GM23338 (cell line): ENCODE data around the gene IGBP1. TPM values are rescaled to one million over a fixed set of nuclear protein-coding genes. Genes with fewer than 3 reads are reported as not detected.

Source experiments
- ATAC-seq: fragments of 200-7000 bp; cut with Tn5 transposase; 3 replicates; pipeline ENCODE4 v1.9.1; 2020
- DNase-seq: peaks from one replicate; pipeline ENCODE4 v3.0.0-alpha.2; 2015; ENCODE audit warnings: low spot score
- H2AFZ ChIP-seq: fragments of 200-600 bp; sonication (generic); 2 replicates; pipeline ENCODE4 v1.8.0; 2016; ENCODE audit warnings: antibody characterized with exemption, mild to moderate bottlenecking, moderate library complexity
- H3F3A ChIP-seq: fragments of 200-600 bp; sonication (generic); replicated peaks from 2 replicates; pipeline ENCODE4 v1.8.0; 2017; ENCODE audit warnings: antibody characterized with exemption, mixed run types, low read depth
- H3K27ac ChIP-seq: fragments of 200-600 bp; sonication (generic); 2 replicates; pipeline ENCODE4 v1.6.1; 2016; ENCODE audit warnings: low read depth
- H3K27me3 ChIP-seq: fragments of 200-600 bp; sonication (generic); 2 replicates; pipeline ENCODE4 v1.8.0; 2016; ENCODE audit warnings: mild to moderate bottlenecking, mixed run types, moderate library complexity; ENCODE audit not compliant: insufficient read depth
- H3K36me3 ChIP-seq: fragments of 200-600 bp; sonication (generic); 2 replicates; pipeline ENCODE4 v1.8.0; 2016; ENCODE audit warnings: mild to moderate bottlenecking; ENCODE audit not compliant: insufficient read depth
- H3K4me1 ChIP-seq: fragments of 200-600 bp; sonication (generic); 2 replicates; pipeline ENCODE4 v1.8.0; 2016; ENCODE audit warnings: mild to moderate bottlenecking, moderate library complexity; ENCODE audit not compliant: insufficient read depth
- H3K4me2 ChIP-seq: fragments of 200-600 bp; sonication (generic); 2 replicates; pipeline ENCODE4 v1.7.1; 2017; ENCODE audit warnings: mixed run types
- H3K4me3 ChIP-seq: fragments of 200-600 bp; sonication (generic); 2 replicates; pipeline ENCODE4 v1.6.1; 2016; ENCODE audit warnings: mixed run types
- H3K79me2 ChIP-seq: fragments of 200-600 bp; sonication (generic); replicated peaks from 2 replicates; pipeline ENCODE4 v1.8.0; 2017; ENCODE audit warnings: mild to moderate bottlenecking; ENCODE audit not compliant: insufficient read depth
- H3K9me2 ChIP-seq: fragments of 200-600 bp; sonication (generic); 2 replicates; pipeline ENCODE4 v1.8.0; 2017; ENCODE audit not compliant: insufficient read depth
- H4K20me1 ChIP-seq: fragments of 200-600 bp; sonication (generic); replicated peaks from 2 replicates; pipeline ENCODE4 v1.8.0; 2017; ENCODE audit warnings: mild to moderate bottlenecking; ENCODE audit not compliant: insufficient read depth
- H3K27ac Mint-ChIP-seq: 2 replicates; pipeline ENCODE4 v1.8.0; 2020; ENCODE audit warnings: inconsistent platforms, mild to moderate bottlenecking, moderate library complexity, mixed read lengths
- H3K27me3 Mint-ChIP-seq: 3 replicates; pipeline ENCODE4 v1.8.0; 2022; ENCODE audit warnings: low read depth, mild to moderate bottlenecking, moderate library complexity, mixed read lengths, inconsistent platforms; ENCODE audit not compliant: insufficient read depth, poor library complexity
- H3K36me3 Mint-ChIP-seq: 3 replicates; pipeline ENCODE4 v1.8.0; 2021; ENCODE audit warnings: low read depth, mild to moderate bottlenecking, inconsistent platforms, moderate library complexity, mixed read lengths
- H3K4me1 Mint-ChIP-seq: 3 replicates; pipeline ENCODE4 v1.8.0; 2020; ENCODE audit warnings: mild to moderate bottlenecking, inconsistent platforms, mixed read lengths
- H3K4me3 Mint-ChIP-seq: 3 replicates; pipeline ENCODE4 v1.8.0; 2021; ENCODE audit warnings: moderate library complexity, mild to moderate bottlenecking, inconsistent platforms, mixed read lengths
- H3K9me3 Mint-ChIP-seq: 3 replicates; pipeline ENCODE4 v1.8.0; 2020; ENCODE audit warnings: moderate library complexity, mild to moderate bottlenecking, inconsistent platforms, mixed read lengths
- CREB1 ChIP-seq: fragments of 250-450 bp; sonication (Bioruptor Pico); IDR thresholded peaks from 2 replicates; pipeline ENCODE4 v1.5.0; 2020; ENCODE audit warnings: low read depth, mild to moderate bottlenecking, moderate library complexity
- CTCF ChIP-seq, 2 experiments: fragments of 200-600 bp in 1 of 2; sonication (generic) in 1 of 2; conservative IDR thresholded peaks; 2 replicates each; pipeline versions ENCODE4 v1.5.1 to v1.6.1; 2016 to 2017; ENCODE audit warnings: antibody characterized with exemption in 2 of 2, low read depth in 2 of 2, mild to moderate bottlenecking in 2 of 2, moderate library complexity in 1 of 2
- ETS1 ChIP-seq: IDR thresholded peaks from 2 replicates; pipeline ENCODE4 v1.6.1; 2016; ENCODE audit warnings: antibody characterized with exemption
- EZH2 ChIP-seq: fragments of 200-600 bp; sonication (generic); IDR thresholded peaks from one replicate; pipeline ENCODE4 v1.8.0; 2017; ENCODE audit warnings: antibody characterized with exemption, mild to moderate bottlenecking, low read depth; ENCODE audit not compliant: unreplicated experiment
- EZH2phosphoT487 ChIP-seq: fragments of 200-600 bp; sonication (generic); IDR thresholded peaks from one replicate; pipeline ENCODE4 v1.8.1; 2018; ENCODE audit warnings: antibody characterized with exemption; ENCODE audit not compliant: unreplicated experiment
- JUNB ChIP-seq: IDR thresholded peaks from one replicate; pipeline ENCODE4 v1.6.1; 2016; ENCODE audit warnings: antibody characterized with exemption; ENCODE audit not compliant: unreplicated experiment
- NANOG ChIP-seq: IDR thresholded peaks from 2 replicates; pipeline ENCODE4 v1.6.1; 2016; ENCODE audit warnings: antibody characterized with exemption, borderline replicate concordance
- POLR2AphosphoS5 ChIP-seq: IDR thresholded peaks from 2 replicates; pipeline ENCODE4 v1.6.1; 2016; ENCODE audit warnings: antibody characterized with exemption, low read depth
- STAT1 ChIP-seq: IDR thresholded peaks from one replicate; pipeline ENCODE4 v1.6.1; 2016; ENCODE audit warnings: antibody characterized with exemption; ENCODE audit not compliant: unreplicated experiment
- ZNF114 ChIP-seq: fragments of 250-450 bp; sonication (Bioruptor Pico); IDR thresholded peaks from 2 replicates; pipeline ENCODE4 v1.5.0; 2020; ENCODE audit warnings: mild to moderate bottlenecking, moderate library complexity
- ZNF331 ChIP-seq: fragments of 250-450 bp; sonication (Bioruptor Pico); IDR thresholded peaks from 2 replicates; pipeline ENCODE4 v1.5.0; 2020; ENCODE audit warnings: low read depth, mild to moderate bottlenecking, moderate library complexity
- ZNF462 ChIP-seq: fragments of 250-450 bp; sonication (Bioruptor Pico); IDR thresholded peaks from 2 replicates; pipeline ENCODE4 v1.5.0; 2020; ENCODE audit warnings: mild to moderate bottlenecking, moderate library complexity
- polyA plus RNA-seq: library from polyadenylated mRNA; unstranded; fragments of >200 nt; fragmentation: Nextera tagmentation; extraction: Ambion mirVana; gene quantifications from 2 replicates; pipeline ENCODE4 v1.2.1, GENCODE V29; 2016
- total RNA-seq: library from RNA; depleted of rRNA; stranded (reverse); fragments of >200 nt; shearing (Covaris generic); gene quantifications from 2 replicates; pipeline ENCODE4 v1.2.3, GENCODE V29; 2014
- TF ChIP-seq, protein P1 (sequence below): IDR thresholded peaks from one replicate; pipeline ENCODE4 v1.6.1; 2018; ENCODE audit warnings: antibody characterized with exemption; ENCODE audit not compliant: unreplicated experiment

The IGBP1 gene
- total and polyA plus RNA-seq, 2 experiments from 2014 or later, result 36.8 to 38.5 TPM

DNA sequence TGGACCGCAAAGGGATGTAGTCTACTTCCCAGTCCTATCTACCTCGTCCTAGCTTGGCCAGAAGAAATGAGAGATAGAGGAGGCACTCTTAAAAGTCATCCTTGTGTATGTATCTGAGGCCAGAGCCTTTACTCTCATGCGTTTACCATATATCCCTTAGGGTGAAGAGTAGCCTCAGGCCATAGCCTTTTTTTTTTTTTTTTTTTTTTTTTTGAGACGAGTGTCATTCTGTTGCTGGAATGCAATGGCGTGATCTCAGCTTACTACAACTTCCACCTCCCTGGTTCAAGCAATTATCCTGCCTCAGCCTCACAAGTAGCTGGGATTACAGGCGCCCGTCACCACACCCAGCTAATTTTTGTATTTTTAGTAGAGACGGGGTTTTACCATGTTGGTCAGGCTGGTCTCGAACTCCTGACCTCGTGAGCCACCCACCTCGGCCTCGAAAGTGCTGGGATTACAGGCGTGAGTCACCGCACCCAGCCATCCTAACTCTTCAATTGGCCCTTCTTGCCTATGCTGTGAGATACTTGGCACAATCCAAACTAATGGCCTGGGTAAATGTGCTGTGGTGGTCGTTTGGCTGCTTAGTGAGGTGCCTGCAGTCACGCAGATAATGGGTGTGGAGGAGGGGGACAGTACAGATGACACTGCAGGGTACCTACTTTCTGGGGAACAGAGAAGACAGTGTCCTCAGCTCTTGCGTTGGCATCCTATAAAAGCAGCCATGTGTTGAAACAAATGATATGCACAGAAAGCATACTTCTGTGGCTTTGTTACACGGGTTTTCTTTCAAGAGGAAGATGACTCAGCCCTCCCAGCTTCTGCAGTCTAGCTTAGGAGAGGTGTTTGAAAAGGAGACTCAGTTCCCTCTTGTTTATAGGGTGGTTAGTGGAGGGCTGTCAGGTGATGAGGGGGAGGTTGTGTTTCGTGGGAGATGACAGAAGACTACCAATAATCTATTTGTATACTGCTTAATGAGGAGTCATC, 33.6 kb downstream of the IGBP1 start:
- Histone ChIP-seq H3K79me2 (no peaks in the 10 kb centered on the region), H3K4me3 (no peak overlapping the region), H3K9me2 (no peaks in the 10 kb centered on the region), H3F3A (no peaks in the 10 kb centered on the region), H3K4me1 (peaks cover 26% of the 10 kb centered on the region), H4K20me1 (no peaks in the 10 kb centered on the region), H3K27ac (no peak overlapping the region; the same call in 1 of the 2 replicates), H3K4me2 (no peak overlapping the region), H2AFZ (no peak overlapping the region), H3K36me3 (no peaks in the 10 kb centered on the region), H3K27me3 (no peaks in the 10 kb centered on the region)
- H3K4me3 Mint-ChIP-seq, result no peak overlapping the region
- peaks cover 2% of the 10 kb centered on the region for H3K27me3 Mint-ChIP-seq
- peaks cover 14% of the 10 kb centered on the region for H3K36me3 Mint-ChIP-seq
- H3K27ac Mint-ChIP-seq, result peak overlapping the region; percentile 84
- DNase-seq (no peak), ATAC-seq (no peak)
- H3K9me3 Mint-ChIP-seq, result no peaks in the 10 kb centered on the region
- H3K4me1 Mint-ChIP-seq, result peaks cover 40% of the 10 kb centered on the region
- TF ChIP-seq CREB1, result no peak
- no peak for TF ChIP-seq NANOG
- TF ChIP-seq JUNB, result no peak
- no peak for TF ChIP-seq ZNF462
- no peak for TF ChIP-seq STAT1
- TF ChIP-seq POLR2AphosphoS5, result no peak
- TF ChIP-seq CTCF (conservative IDR thresholded peaks at IDR 0.05; ENCODE audit: low read depth in 2 of 2), result no peak
- TF ChIP-seq ZNF114 (CRISPR knock-in tag), result no peak
- no peak for TF ChIP-seq ZNF331 (CRISPR knock-in tag)
- TF ChIP-seq, protein P1, sequence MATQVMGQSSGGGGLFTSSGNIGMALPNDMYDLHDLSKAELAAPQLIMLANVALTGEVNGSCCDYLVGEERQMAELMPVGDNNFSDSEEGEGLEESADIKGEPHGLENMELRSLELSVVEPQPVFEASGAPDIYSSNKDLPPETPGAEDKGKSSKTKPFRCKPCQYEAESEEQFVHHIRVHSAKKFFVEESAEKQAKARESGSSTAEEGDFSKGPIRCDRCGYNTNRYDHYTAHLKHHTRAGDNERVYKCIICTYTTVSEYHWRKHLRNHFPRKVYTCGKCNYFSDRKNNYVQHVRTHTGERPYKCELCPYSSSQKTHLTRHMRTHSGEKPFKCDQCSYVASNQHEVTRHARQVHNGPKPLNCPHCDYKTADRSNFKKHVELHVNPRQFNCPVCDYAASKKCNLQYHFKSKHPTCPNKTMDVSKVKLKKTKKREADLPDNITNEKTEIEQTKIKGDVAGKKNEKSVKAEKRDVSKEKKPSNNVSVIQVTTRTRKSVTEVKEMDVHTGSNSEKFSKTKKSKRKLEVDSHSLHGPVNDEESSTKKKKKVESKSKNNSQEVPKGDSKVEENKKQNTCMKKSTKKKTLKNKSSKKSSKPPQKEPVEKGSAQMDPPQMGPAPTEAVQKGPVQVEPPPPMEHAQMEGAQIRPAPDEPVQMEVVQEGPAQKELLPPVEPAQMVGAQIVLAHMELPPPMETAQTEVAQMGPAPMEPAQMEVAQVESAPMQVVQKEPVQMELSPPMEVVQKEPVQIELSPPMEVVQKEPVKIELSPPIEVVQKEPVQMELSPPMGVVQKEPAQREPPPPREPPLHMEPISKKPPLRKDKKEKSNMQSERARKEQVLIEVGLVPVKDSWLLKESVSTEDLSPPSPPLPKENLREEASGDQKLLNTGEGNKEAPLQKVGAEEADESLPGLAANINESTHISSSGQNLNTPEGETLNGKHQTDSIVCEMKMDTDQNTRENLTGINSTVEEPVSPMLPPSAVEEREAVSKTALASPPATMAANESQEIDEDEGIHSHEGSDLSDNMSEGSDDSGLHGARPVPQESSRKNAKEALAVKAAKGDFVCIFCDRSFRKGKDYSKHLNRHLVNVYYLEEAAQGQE, result no peak
- no peak for TF ChIP-seq ETS1
- TF ChIP-seq EZH2phosphoT487, result no peak
- TF ChIP-seq EZH2, result no peak
